Heart left ventricle (tissue), 16 donors: Measurements from ENCODE around the gene PPP1R12B. TPM values are rescaled to one million over a fixed set of nuclear protein-coding genes. Genes with fewer than 3 reads are reported as not detected.

ENCODE experiments used
- ATAC-seq, 4 donors: fragments of 200-7000 bp; cut with Tn5 transposase; one replicate each; pipeline ENCODE4 v1.9.1; 2020 to 2022; ENCODE audit warnings: moderate library complexity in 4 of 4, mild to moderate bottlenecking in 3 of 4, moderate number of reproducible peaks in 1 of 4
- DNase-seq, 5 donors: peaks; one replicate each; pipeline ENCODE4 v3.0.0-alpha.2; 2020
- H3K27ac ChIP-seq, 12 donors: fragments of 200-600 bp; sonication (generic) in 4 of 12; one replicate each; pipeline versions ENCODE4 v1.5.0 to v1.8.0; 2016 to 2022; ENCODE audit warnings: mild to moderate bottlenecking in 2 of 12
- H3K27me3 ChIP-seq, 9 donors: fragments of 200-600 bp; sonication (generic) in 2 of 9; one replicate each; pipeline versions ENCODE4 v1.5.1 to v1.8.0; 2016 to 2022; ENCODE audit warnings: mild to moderate bottlenecking in 3 of 9
- H3K36me3 ChIP-seq, 9 donors: fragments of 200-600 bp; sonication (generic) in 2 of 9; one replicate each; pipeline versions ENCODE4 v1.5.0 to v1.8.0; 2018 to 2022; ENCODE audit warnings: mild to moderate bottlenecking in 2 of 9
- H3K4me1 ChIP-seq, 12 donors: fragments of 200-600 bp; sonication (generic) in 4 of 12; one replicate each; pipeline versions ENCODE4 v1.5.0 to v1.8.0; 2016 to 2022; ENCODE audit warnings: mild to moderate bottlenecking in 3 of 12
- H3K4me3 ChIP-seq, 12 donors: fragments of 200-600 bp; sonication (generic) in 4 of 12; one replicate each; pipeline versions ENCODE4 v1.5.0 to v1.8.0; 2017 to 2022; ENCODE audit warnings: mild to moderate bottlenecking in 9 of 12, moderate library complexity in 4 of 12
- H3K9me3 ChIP-seq, 12 donors: fragments of 200-600 bp; sonication (generic) in 4 of 12; one replicate each; pipeline versions ENCODE4 v1.5.0 to v1.8.0; 2016 to 2022; ENCODE audit warnings: mild to moderate bottlenecking in 1 of 12
- POLR2A ChIP-seq, 2 donors: fragments of 450-650 bp; IDR thresholded peaks; one replicate each; pipeline ENCODE4 v1.6.1; 2017; ENCODE audit warnings: antibody characterized with exemption in 2 of 2, mild to moderate bottlenecking in 2 of 2, moderate library complexity in 2 of 2
- WGBS, 4 donors: extraction: QIAGEN DNeasy Blood & Tissue Kit in 2 of 4; methylation state at CpG; one replicate each; pipeline versions ENCODE4 v1.1.5 to v1.1.7; 2013 to 2018; 5-methylcytosine and 5-hydroxymethylcytosine counted together
- intact Hi-C, 10 donors: fragments of 100-400 bp; cut with DNase I; formaldehyde crosslinking; loops; one replicate each; pipeline versions ENCODE4 v1.11.1 to v1.14.2; 2022
- polyA plus RNA-seq, 2 donors: library from polyadenylated mRNA; stranded (reverse); fragments of 200-250 nt; gene quantifications; one replicate each; pipeline ENCODE4 v1.2.3, GENCODE V29; 2013
- total RNA-seq, 9 donors: library from RNA; depleted of rRNA in 2 of 9; stranded (reverse); fragments of >200 nt in 2 of 9; fragmentation: NEBNext Ultra II Directional in 3 of 9; extraction: Animal tissue kit (Norgen Biotek cat#: 25700) in 3 of 9; gene quantifications; one replicate each; pipeline versions ENCODE4 v1.1.0 to v1.2.4, GENCODE V29; 2016 to 2023
- TF ChIP-seq, protein P1 (sequence below), 12 donors: fragments of 200-600 bp; sonication (generic) in 4 of 12; IDR thresholded peaks; one replicate each; pipeline versions ENCODE4 v1.5.0 to v1.8.0; 2018 to 2022; ENCODE audit warnings: antibody characterized with exemption in 12 of 12, mild to moderate bottlenecking in 5 of 12
- donor health status: ischemic (EF 13 %, LVEDD 7.1; RV severe dilation, severe dysfunction).
- donor health status: healthy with polysubstance abuse.
- donor health status: DM: no; HTN: yes; CAD: no.
- donor health status: DM: no; HTN: no; CAD: no.
- donor health status: ischemic (EF 25% LVEDD 6.9; RV normal size, moderate dysfunction).
- donor health status: ischemic (EF 25% LVEDD 5.7; RV mildly dilated, moderate dysfunction).
- donor health status: healthy.
- donor health status: DM: yes; HTN: yes; CAD: no.
- donor health status: ischemic (EF 35%, LVEDD 5.7; RV mildly dilated, moderate dysfunction).
- donor health status: nonischemic (EF 11% LVEDD 7.7; RV severe dilation, severe dysfunction).
- donor health status: DM: yes; HTN: yes; CAD: no.
- donor health status: PGD.
- donor health status: ischemic (EF 29% LVEDD 5.4; RV normal size, mild dysfunction).
- donor health status: nonischemic (EF 23%, LVEDD 6.1; RV moderate dilation, normal function).

The PPP1R12B gene
- total and polyA plus RNA-seq, 11 donors = 49.9 to 972 (median 559) TPM

DNA sequence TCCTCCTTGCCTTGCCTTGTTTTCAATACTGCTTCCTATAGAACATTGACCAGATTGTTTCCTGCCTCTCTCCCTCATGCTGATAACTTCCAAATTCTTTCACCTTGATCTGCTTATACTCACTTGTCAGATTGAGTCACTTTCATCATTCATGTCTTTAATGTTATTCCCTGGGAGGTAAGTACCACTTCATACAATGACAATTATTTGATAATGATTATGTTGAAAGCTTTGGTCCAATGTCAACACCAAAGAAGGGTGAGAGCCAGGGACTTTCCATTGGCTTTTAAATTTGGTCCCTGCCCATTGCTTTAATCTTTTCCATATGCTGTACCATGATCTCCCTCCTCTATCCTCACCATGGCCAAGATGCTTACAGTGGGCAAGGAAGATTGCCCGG lies 224.4 kb downstream of the PPP1R12B start:
- no peak for DNase-seq
- Histone ChIP-seq H3K9me3 (no peaks in the 10 kb centered on the region), H3K27ac (peak overlapping the region in 1 of 12 donors; percentile 78), H3K4me3 (no peak overlapping the region), H3K27me3 (peaks cover 0 to 2% (median 0%) of the 10 kb centered on the region in 9 donors), H3K4me1 (peaks cover 2 to 81% (median 32%) of the 10 kb centered on the region in 12 donors), H3K36me3 (peaks cover 0 to 87% (median 41%) of the 10 kb centered on the region in 9 donors)
- no peak for ATAC-seq
- TF ChIP-seq, protein P1, sequence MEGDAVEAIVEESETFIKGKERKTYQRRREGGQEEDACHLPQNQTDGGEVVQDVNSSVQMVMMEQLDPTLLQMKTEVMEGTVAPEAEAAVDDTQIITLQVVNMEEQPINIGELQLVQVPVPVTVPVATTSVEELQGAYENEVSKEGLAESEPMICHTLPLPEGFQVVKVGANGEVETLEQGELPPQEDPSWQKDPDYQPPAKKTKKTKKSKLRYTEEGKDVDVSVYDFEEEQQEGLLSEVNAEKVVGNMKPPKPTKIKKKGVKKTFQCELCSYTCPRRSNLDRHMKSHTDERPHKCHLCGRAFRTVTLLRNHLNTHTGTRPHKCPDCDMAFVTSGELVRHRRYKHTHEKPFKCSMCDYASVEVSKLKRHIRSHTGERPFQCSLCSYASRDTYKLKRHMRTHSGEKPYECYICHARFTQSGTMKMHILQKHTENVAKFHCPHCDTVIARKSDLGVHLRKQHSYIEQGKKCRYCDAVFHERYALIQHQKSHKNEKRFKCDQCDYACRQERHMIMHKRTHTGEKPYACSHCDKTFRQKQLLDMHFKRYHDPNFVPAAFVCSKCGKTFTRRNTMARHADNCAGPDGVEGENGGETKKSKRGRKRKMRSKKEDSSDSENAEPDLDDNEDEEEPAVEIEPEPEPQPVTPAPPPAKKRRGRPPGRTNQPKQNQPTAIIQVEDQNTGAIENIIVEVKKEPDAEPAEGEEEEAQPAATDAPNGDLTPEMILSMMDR (IDR thresholded peaks at IDR 0.05) = no peak
- no peak for TF ChIP-seq POLR2A (IDR thresholded peaks at IDR 0.05)
- intact Hi-C loops = loop anchor here in 7 of 10 donors (5.0 to 10.0 kb wide), 5 partner anchors 58 to 228 kb away; partner anchors contain the start of genes PPP1R12B (in 1 of the 7), SYT2 (in 1 of the 7) and UBE2T (in 1 of the 7)
- WGBS, 4 donors = 51 to 79% (median 69%) methylated on average over 1 of the region's 1 CpG

DNA sequence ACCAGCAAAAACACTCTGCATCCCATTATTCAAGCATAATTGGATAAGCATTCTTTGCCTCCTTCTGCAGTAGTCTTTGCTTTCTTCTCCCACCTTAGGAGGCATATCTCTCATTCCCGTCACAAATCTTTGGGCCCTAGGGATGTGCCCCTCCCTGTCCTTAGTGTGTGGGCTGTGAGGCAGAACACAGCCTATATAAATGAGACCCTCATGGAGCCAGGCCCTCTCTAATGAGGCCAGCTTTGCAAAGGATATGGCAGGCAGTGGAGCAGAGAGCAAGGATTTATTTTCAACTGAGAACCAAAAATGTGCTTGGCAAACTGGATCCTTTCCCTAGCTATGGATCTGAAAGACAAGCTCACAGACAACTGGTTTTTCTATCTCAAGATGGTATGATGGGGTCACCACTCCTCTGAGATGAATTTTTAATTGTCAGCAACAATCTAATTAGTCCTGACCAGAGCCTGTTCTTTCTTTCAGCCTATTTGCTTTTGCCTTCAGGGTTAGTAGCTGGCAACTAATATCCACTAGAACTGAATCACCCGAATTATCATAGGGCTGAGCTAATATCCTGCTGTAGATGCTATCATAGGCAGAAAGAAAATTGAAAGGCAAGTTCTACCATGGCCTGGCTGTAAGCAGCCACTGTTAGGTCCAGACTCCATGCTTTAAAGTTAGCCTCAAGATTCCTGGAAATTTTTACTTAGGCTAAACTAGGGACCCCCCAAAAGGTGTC lies 227.6 kb downstream of the PPP1R12B start:
- intact Hi-C loops = loop anchor here in 6 of 10 donors (10.0 kb wide), 4 partner anchors 61 to 231 kb away; partner anchors contain the start of genes PPP1R12B (in 1 of the 6), SYT2 (in 1 of the 6) and UBE2T (in 1 of the 6)
- Histone ChIP-seq H3K27me3 (peaks cover 0 to 7% (median 0%) of the 10 kb centered on the region in 9 donors), H3K36me3 (peaks cover 0 to 65% (median 32%) of the 10 kb centered on the region in 9 donors), H3K4me3 (no peak overlapping the region), H3K4me1 (peaks cover 8 to 87% (median 56%) of the 10 kb centered on the region in 12 donors), H3K27ac (peak overlapping the region in 11 of 12 donors; percentile 3 to 79 (median 43)), H3K9me3 (no peaks in the 10 kb centered on the region)
- ATAC-seq = no peak
- no peak for DNase-seq
- TF ChIP-seq, protein P1 (IDR thresholded peaks at IDR 0.05) = no peak
- TF ChIP-seq POLR2A (IDR thresholded peaks at IDR 0.05) = no peak
- 33 to 51% (median 41%) methylated on average over 2 of the region's 2 CpGs for WGBS, 4 donors

DNA sequence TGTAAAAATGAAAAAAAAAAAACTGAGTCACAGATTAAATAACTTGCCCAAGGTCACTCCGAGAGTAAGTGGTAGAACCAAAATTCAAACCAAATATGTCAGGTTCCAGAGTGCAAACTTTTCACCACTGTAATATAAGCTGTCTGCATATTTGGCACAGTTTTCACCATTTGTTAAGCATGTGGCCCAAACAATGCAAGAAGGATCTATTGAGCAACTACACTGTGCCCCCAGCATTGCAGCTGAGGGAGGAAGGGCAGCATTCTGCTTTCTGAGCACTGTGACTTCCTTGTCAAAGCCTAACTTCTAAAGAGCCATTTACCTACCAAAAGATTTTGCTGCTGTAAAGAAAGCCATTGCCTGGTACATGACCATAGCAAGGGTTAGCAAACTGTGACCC lies 228.3 kb downstream of the PPP1R12B start:
- DNase-seq (no peak), ATAC-seq (no peak)
- H3K27ac ChIP-seq = peak overlapping the region in 10 of 12 donors; percentile 3 to 79 (median 44)
- H3K9me3 ChIP-seq = no peaks in the 10 kb centered on the region
- TF ChIP-seq, protein P1 (IDR thresholded peaks at IDR 0.05) = no peak
- no peak for TF ChIP-seq POLR2A (IDR thresholded peaks at IDR 0.05)
- H3K4me3 ChIP-seq = no peak overlapping the region
- H3K36me3 ChIP-seq = peaks cover 0 to 65% (median 36%) of the 10 kb centered on the region in 9 donors
- peaks cover 0 to 7% (median 0%) of the 10 kb centered on the region in 9 donors for H3K27me3 ChIP-seq
- intact Hi-C loops = loop anchor here in 6 of 10 donors (10.0 kb wide), 4 partner anchors 62 to 232 kb away; partner anchors contain the start of genes PPP1R12B (in 1 of the 6), SYT2 (in 1 of the 6) and UBE2T (in 1 of the 6)
- H3K4me1 ChIP-seq = peaks cover 8 to 81% (median 56%) of the 10 kb centered on the region in 12 donors
- WGBS, 4 donors = 77 to 87% (median 79%) methylated on average over 1 of the region's 1 CpG

DNA sequence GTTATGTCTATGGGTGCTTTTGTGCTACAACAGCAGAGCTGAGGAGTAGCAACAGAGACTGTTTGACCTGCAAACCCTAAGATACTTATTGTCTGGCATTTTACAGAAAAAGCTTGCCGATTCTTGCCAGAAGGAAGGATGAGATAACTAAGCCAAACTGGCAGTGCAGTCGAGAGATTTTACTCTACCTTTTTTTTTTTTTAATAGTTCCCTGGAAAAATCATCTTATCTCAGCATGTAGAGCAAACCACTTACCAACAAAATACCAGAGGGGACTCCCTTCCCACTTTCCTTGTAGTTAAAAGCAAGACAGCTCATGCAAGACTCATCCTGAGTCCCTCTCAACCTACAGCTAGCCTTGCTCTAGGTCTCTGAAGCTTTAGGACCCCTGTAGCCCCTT lies 228.9 kb downstream of the PPP1R12B start:
- peaks cover 8 to 77% (median 56%) of the 10 kb centered on the region in 12 donors for H3K4me1 ChIP-seq
- peaks cover 0 to 65% (median 39%) of the 10 kb centered on the region in 9 donors for H3K36me3 ChIP-seq
- H3K27ac ChIP-seq = peak overlapping the region in 9 of 12 donors; percentile 3 to 79 (median 59)
- H3K27me3 ChIP-seq = peaks cover 0 to 7% (median 0%) of the 10 kb centered on the region in 9 donors
- intact Hi-C loops = loop anchor here in 6 of 10 donors (10.0 kb wide), 4 partner anchors 63 to 233 kb away; partner anchors contain the start of genes PPP1R12B (in 1 of the 6), SYT2 (in 1 of the 6) and UBE2T (in 1 of the 6)
- H3K4me3 ChIP-seq = no peak overlapping the region
- H3K9me3 ChIP-seq = no peaks in the 10 kb centered on the region
- ATAC-seq = no peak
- TF ChIP-seq, protein P1 (IDR thresholded peaks at IDR 0.05) = no peak
- no peak for TF ChIP-seq POLR2A (IDR thresholded peaks at IDR 0.05)
- DNase-seq = no peak
- 8 to 19% (median 14%) methylated on average over 2 of the region's 2 CpGs for WGBS, 4 donors
